ENCODE data around the gene MPI.

MPI gene, protein sequence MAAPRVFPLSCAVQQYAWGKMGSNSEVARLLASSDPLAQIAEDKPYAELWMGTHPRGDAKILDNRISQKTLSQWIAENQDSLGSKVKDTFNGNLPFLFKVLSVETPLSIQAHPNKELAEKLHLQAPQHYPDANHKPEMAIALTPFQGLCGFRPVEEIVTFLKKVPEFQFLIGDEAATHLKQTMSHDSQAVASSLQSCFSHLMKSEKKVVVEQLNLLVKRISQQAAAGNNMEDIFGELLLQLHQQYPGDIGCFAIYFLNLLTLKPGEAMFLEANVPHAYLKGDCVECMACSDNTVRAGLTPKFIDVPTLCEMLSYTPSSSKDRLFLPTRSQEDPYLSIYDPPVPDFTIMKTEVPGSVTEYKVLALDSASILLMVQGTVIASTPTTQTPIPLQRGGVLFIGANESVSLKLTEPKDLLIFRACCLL

DNA sequence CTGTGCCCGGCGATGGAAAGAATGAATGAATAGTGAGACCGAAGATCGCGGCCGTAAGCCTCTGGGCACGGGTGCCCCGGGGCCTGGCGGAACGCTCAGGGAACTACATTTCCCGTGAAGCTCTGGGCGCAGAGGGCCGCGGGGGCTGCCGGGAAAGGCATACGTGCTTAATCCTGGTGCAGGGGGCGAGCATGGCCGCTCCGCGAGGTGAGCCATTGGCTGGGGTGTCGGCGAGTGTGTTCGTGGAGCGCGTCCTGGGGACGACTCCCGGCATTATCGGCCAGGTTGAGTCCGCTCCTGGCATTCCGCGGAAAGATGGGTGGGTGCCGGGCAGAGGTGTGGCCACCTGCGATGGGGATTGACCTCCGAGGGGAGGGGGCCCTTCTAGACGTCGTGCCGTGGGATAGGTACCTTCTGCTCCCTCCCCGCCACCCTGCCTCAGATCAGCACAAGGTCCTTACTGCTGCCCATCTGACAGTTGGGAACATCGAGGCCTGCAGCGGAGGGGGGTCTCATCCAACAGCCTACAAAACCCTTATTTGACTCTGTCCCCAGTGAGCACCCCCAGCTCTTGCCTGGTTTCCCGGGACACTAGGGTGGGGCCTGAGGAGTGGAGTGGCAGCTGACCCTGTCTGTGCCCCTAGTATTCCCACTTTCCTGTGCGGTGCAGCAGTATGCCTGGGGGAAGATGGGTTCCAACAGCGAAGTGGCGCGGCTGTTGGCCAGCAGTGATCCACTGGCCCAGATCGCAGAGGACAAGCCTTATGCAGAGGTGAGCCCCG, at the start of gene MPI:
Gene MPI, plus strand, starts transcription at position 160 of the 782 bp plus-strand sequence. Its CDS starts 32 bp downstream, at position 192.
- DNase-seq (ENCODE audit: low spot score): peak; percentile 91

DNA sequence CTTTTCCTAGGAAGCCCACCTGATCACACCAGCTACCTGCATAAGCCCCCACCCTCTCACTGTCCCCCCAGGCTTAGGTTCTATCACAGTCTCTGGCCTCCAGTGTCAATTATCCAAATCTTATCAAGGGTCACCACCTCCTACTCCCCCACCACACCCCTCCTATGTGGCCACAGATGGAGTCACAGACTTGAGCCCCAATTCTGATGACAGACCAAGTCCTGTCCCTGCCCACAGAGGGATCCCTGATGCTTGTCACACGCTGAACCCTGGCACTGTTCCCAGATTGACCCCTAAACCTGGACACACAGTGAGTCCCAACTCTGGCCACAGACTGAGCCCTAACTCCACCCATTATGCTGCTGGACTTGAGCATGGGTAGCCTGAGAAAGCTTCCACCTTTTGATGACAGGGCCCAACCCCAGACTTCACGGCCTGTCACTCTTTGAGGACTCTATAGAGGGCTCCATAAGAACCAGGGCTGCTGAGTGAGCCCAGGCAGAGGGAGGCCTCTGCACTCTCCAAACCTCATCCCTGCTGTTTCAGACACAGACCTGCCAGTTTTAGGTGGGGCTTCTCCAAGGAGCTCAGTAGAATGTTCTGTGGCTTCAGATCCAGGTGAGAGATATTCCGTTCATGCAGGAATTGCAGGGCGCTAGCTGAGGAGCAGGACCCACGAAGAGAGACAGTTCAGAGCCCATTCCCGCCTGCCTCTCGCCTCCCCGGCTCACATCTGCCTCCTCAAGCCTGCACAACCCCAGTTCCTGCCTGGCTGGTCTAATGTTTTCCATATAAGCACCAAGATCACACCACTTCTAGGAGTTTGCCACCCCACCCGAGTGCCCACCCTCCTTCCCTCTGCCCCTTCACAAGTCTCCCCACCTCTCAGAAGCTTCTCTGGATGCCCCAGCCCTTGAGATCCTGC, 48.7 kb upstream of the MPI start:
- DNase-seq (ENCODE audit: low spot score): no peak

DNA sequence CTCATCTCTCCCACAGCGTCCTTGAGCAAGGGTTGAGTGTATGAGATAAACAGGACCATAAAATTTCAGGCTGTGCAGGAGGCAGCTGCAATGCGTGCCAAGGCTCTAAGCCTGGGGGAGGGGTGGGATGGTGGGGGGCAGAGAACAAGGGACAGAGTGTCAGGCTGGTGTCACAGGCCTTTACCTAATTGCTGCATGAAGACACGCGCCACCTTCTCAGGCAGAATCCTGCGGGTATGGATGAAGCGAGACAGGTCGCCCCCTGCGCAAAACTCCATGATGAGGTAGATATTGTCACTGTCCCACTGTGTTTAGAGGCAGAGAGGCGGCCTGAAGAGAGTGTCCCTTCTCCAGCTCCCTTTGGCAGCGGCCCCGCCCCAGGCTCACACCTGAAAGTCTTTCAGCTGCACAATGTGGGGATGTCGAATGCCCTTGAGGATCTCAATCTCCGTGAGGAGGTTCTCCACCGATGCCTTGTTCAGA, 47.9 kb upstream of the MPI start:
- no peak for DNase-seq (ENCODE audit: low spot score)

DNA sequence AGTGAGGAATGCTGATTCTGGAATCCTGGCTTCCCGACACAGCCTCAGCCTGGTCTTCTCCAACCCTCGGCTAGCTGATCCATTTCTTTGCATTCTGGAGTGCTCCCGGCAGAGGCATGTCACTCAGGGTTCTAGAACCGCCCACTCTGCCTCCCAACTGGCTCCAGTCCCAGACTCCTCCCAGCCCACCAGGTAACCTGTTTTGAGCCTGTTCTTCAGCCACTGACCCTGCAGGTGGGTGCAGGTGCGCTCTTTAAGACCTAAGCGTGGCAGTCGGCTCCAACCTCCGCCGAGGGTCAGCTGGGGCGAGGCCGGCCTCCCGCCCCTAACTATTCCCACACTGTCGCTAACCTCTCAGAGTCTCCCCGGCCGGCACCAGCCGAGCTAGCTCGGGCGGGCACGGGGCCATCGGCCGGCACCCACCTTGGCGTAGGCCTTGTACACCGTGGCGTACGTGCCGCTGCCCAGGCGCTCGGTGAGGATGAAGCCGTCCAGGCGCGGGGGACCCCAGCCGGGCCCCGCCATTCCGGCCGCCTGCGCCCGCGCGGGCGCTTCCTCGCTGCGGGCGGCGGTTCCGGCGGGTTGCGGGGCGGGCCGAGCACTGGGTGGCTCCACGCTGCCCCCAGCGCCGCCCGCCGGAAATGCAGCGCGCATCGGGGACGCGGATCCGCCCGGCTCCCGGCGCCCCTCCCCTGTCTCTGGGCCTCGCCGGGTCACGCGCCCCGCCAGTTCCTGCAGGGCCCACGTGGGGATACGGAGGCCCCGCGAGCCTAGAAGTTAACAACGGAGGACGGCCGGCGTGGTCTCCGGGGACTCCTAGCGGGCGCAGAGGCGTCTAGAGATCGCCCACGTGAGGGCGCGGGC, 47.0 kb upstream of the MPI start, which contains the start of gene ULK3:
Gene ULK3, minus strand, starts transcription at position 576 of the 864 bp plus-strand sequence. Its CDS starts 51 bp downstream, at position 525.
- DNase-seq (ENCODE audit: low spot score): peak; percentile 92

DNA sequence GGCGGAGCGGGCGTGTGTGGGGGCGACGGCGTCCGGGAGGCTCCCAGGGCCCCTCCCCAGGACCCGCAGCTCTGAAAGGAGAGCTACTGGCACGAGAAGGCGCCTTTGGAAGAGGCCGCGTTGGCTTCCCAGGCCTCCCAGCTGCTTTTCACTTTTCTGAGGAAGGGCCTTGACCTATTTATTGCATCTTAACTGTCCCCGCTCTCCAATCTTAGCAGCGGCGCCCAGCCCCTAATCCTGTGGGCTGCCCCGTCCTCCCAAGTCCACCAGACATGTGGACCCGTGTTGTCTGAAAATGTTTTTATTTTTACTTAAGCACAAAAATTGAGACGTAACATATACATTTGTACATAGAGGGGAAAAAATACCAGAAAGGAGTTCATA, 46.4 kb upstream of the MPI start:
- DNase-seq (ENCODE audit: low spot score): no peak

DNA sequence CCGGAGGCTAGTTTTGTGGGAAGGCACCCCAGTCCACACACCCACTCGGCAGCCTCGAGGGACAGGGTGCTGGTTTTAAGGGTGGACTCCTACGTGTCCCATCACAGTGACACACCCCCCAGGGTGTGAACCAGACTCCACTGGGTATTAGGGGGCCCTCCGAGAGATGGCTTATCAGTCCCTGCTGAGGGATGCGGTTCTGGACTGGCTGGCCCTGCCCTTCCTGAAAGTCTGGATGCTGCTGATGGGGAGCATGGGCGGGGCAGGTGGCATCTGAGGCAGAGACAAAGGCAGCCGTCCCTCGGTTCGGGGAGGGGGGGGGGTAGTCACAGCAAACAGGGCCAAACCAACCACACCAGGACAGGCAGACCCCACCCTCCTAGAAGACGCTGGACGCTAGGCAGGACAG, 45.9 kb upstream of the MPI start:
- DNase-seq (ENCODE audit: low spot score): no peak

DNA sequence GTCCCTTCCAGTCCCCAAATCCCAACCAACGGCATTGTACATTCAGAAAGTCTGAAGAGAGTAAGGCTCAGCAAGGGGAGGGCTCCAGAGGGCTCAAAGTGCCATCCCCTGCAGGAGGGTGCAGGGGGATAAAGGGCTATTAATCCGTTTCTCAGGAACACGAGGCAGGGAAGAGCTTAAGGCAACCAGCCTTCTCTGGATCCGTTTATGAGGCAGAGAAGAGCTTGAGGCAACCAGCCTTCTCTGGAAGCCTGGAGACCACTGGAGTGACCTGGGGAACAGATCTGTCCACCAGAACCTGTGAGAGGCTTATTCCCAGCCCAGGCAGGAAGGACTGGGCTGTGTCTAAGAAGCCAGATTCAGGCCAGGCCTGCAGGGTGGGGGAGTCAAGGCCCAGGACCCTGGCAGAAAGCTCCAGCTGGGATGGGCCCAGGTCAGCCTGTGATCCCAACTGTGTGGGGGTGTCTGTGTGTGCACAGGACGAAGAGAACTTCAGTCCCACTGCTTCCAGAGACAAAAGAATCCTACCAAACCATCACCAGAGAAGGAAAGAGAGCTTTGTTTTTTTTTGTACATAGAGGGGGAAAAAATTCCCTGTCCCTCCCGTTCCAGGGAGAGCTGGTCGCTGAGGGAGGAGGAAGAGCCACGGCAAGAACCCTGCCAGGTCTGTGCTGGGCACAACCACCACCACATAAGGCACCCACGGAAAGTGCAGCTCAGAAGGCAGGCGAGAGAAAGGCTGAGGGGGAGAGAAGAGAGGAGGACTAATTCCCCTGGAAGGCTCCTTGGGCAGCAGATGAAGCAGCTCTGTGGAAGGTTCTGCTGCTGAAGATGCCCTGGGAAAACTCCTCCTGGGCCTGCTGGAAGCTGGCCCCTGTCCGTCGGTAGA, 45.3 kb upstream of the MPI start:
- DNase-seq (ENCODE audit: low spot score): no peak

DNA sequence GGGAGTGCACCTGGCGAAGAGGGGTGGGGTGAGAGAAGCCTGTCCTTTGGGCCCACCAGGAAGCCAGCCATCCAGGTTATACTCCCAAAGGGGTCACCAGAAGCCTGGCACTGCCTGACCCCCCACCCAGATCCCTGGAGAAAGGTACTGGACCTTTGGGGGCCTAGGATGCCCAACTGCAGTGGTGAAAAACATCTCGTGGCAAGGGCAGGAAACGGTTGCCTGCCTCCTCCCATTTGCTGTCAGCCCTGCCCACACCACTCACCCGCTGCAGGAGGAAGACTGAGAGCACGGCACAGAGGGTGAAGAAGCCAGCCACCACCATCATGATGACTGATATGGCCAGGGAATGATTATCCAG, 44.7 kb upstream of the MPI start:
- DNase-seq (ENCODE audit: low spot score): no peak

DNA sequence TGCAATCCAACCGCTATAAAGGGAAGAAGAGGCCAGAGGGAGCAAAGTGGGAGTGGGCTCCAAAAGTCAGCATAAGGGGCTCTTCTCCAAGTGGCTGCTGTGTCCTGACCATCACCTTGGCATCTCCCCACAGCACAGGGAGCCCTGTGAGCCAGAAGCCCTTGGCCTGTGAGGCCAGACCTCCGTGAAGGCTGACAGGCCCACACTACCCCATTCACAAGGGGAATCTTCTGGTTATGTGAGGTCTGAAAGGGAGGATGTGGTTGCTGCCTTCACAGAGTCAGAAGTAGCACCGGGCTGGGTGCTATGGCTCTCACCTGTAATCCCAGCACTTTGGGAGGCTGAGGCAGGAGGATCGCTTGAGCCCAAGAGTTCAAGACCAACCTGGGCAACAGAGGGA, 44.3 kb upstream of the MPI start:
- no peak for DNase-seq (ENCODE audit: low spot score)

DNA sequence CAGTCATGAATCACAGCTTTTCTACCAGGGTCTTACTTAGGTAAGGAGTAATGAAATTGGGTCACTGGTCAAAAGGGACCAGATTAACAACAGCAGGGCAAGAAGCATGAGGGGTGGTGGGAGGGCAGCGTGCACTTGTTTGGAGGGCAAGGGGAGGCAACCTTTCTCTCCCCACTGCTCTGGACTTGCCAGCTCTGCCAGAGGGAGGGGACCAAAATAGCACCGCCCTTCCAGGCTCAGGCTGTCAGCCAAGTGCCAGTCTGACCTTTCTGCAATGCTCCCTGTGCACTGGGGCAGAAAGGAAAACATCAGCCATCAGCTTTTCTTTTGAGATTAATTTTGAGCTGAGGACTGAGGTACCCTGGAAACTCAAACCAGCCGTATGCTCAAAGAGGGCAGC, 42.4 kb upstream of the MPI start:
- DNase-seq (ENCODE audit: low spot score): no peak

DNA sequence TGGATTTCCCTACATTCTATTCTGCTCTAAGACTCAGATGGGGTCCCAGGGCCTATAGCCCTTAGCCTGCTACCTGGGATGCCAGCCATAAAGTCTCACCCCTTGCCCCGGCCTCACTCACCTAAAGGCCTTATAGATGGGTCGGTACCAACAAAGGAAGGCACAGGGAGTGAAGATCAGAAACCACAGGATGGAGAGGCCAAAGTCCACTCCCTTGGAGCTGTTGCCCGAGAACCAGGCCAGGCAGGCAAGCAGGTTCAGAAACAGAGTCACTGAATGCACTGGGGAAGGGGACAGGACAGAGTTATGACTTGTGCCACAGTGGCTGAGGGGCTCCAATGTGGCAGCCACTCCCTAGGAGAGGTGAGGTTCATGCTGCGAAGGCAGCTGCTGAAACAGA, 39.4 kb upstream of the MPI start:
- no peak for DNase-seq (ENCODE audit: low spot score)

DNA sequence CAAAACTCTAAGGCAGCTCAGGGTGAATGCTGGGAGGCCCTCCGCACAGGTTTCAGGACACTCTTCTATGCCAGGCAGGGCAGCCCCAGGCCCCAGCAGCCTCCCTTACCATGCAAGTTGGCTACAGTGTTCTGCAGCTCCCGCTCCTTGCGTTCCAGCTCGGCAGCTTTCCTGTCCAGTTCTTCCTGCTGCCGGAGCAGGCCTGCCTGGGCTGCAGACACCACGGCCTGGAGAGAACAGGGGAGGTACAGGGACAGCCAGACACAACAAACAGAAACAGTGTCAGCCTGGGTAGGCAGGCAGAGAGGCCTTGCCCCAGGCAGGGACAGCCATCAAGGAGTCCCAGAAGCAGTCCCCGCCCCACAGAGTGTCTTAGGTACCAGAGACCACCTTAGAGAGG, 37.9 kb upstream of the MPI start:
- no peak for DNase-seq (ENCODE audit: low spot score)

DNA sequence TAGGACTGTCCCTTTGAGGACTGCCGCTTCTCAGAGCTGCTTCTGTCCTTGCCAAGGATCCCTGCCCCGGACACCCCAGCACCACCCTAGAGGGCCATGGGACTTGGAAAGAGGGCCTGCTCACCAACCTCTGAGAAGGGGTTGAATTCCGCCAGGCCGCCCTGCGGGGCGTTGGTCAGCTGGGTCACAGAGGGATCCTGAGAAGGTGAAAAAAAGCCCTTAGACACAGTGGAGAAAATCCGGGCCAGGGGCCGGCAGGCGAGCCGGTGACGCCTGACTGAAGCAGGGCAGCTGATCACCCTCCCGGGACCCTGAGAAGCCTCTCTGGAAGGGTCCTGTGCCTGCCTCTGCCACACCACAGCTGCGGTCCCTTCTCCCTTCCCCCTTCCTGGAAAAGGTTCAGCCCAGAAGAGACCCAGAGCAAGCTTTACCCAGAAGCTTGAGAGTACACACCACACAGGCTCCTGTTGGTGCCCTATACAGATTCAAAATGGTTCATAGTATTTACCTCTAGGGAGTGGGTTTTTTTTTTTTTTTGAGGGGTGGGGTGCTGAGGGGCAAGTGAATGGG, 35.3 kb upstream of the MPI start:
- DNase-seq (ENCODE audit: low spot score): no peak

DNA sequence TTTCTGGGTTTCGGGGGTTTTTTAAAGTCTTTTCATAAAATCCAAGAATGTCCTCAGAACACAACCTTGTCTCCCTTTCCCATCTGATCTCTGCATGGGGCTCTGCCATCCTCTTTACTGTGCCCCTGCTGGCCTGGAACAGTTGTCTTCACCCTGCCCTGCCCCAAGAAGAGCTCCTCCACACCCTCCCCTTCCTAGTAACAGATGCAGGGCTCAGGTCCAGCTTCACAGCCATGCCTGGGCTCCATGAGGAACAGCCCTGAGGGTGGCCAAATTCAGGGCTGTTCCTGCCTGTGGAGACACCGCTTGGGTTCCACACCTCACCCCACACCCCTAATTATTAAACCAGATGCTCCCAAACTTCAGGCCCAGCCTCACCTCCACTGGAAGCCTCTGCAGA, 34.0 kb upstream of the MPI start:
- DNase-seq (ENCODE audit: low spot score): no peak

DNA sequence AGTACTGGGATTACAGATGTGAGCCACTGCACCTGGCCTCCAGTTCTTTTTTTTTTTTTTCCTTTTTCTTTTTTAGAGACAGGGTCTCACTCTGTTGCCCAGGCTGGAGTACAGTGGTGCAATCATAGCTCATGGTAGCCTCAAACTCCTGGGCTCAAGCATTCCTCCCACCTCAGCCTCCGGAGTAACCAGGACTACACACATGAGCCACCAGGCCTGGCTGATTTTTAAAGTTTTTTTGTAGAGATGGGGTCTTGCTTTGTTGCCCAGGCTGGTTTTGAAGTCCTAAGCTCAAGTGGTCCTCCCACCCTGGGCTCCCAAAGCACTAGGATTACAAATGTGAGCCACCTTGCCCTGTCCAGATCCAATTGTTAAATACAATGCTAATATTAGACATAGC, 33.3 kb upstream of the MPI start:
- DNase-seq (ENCODE audit: low spot score): no peak

DNA sequence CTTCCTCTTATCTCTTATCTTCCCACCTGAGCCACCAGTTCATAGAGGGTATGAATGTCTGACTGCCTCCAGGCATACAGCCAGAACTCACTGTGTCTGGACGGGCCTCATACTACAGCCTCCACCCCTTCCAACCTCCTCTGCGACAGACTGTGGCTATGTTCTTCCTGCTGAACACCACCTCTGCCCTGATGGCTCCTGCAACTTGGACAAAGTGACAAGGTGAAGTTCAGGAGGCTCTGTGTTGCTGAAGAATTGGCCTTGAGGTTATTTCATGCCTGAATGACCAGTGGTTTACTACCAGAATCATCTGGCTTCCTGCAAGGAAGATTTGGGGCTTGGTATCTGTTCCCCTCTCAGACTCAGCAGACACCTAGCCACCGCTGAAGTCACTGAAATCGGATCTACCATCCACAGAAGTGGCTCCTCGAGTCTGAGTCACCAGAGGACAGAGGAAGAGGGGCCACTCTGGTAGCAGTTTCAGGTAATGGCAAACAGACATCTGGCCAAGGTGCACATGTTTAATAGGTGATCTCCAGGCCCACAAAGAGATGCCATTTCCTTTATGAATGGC, 32.7 kb upstream of the MPI start:
- no peak for DNase-seq (ENCODE audit: low spot score)

DNA sequence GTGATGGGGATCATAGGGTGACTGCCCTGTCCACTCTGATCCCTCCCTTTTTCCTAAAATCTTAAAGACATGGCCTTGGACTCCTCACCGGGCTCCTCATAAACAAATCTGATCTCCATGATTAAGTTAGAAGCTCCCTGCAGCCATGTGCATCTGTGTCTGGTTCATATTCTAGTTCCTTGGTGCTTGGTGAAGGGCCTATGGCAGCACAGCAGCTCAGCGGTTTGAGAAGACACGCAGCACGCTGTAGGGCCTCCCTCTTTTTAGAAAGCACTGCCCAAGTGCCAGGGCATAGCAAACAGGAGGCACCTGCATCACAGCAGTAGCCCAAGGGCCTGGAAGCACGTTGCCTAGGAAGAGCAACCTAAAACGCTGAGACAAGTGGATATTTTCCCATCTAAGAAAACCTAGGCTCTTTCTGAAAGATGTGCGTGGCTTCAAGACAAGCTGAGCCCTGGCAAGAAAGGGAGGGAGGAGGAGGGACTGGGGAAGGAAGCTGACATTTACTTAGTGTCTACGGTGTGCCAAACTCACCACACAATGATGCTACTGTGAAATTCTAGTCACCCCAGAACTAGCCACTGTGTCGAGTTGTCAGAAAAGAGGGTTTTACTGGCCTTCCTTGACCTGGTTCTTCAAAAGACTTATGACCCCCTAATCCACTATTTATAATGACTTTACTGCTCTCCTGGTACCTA, 32.0 kb upstream of the MPI start:
- no peak for DNase-seq (ENCODE audit: low spot score)

DNA sequence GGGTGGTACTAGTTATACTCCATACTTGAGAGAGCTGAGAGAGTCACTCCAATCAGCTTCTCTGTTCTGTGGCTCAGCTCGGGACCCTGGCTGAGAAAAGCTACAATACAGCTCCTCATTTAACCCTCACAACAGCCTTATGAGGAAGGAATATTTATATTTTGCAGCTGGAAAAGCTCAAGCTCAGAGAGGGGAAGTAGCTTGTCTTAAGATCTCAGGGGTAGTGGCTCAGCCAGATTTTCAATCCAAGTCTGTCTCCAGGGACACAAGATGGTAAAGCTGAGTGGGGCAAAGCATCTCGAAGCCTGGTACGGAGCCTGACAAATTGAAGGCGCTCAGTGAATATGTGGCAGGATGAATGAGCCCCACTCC, 31.5 kb upstream of the MPI start:
- no peak for DNase-seq (ENCODE audit: low spot score)

Measured in cerebellar cortex (tissue), 1 donor.